Measurements from ENCODE around the gene ZBTB7C.

The ZBTB7C gene

DNA sequence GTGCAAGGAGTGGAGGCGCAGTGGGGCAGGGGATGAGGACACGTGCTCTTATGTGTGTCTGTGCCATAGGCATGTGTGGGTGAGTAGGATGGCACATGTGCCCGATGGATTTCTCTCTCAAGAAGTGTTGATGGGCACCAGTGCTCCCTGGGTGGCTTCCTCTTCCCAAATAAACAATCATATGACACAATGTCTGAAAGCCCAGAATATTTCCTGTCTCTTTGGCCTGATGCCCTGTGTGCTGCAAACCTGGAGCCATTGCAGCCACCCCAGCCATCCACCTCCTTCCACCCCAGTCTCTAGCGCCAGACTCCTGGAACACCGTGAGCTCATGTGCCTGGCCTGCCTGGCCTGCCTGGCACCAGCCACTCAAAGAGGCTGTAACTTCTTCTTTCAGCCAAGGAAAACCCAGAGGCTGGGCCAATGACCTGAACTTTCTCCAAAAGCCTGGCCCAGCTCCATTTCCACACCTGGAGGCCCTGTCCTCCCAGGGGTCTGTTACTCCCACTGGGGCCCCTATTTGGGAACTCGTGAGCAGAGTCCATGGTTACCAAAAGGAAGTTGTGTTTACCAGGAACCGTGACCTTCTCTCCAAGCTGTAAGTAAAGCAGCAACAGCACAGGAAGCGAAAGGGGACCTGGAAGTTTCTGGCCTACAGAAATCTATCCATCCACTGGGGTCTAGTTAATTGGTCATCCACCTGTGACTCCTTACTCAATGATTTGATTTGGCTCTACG, 9.5 kb upstream of the ZBTB7C start:
- DNase-seq (ENCODE audit: low read depth in 2 of 2): no peak

DNA sequence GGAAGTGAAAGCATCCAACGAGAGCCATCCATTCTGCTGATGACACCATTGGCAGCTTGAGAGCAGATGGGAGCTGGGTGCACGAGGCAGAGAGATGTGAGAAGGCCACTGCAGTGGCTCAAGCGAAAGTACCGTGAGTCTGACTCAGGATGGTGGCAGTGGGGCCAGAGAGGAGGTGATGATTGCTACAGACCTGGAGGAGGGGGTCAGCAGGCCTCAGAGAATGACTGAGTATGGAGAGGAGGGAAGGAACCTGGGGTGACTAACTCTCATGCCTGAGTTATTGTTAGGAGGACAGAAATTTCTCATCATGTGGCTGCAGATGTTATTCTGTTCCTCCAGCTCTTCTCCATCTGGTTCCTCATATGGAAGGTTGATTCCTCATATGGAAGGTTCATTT, 8.8 kb upstream of the ZBTB7C start:
- no peak for DNase-seq (ENCODE audit: low read depth in 2 of 2)

DNA sequence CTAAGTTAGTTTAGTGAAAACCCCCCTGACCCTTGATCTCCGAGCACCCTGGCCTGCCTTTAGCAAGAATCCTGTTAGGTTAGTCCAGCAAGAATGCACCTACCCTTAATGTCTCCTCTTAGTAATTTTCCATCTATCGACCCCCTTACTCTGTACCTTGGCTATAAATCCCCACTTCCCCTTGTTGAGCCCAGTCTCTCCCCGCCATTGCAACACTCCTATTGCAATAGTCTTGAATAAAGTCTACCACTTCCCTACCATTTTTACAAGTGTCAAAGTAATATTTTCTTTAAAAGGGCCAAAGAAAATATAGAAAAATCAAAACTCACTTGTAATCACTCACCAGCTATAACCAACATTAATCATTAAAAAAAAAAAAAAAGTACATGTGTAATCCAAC, 4.2 kb upstream of the ZBTB7C start:
- no peak for DNase-seq (ENCODE audit: low read depth in 2 of 2)

DNA sequence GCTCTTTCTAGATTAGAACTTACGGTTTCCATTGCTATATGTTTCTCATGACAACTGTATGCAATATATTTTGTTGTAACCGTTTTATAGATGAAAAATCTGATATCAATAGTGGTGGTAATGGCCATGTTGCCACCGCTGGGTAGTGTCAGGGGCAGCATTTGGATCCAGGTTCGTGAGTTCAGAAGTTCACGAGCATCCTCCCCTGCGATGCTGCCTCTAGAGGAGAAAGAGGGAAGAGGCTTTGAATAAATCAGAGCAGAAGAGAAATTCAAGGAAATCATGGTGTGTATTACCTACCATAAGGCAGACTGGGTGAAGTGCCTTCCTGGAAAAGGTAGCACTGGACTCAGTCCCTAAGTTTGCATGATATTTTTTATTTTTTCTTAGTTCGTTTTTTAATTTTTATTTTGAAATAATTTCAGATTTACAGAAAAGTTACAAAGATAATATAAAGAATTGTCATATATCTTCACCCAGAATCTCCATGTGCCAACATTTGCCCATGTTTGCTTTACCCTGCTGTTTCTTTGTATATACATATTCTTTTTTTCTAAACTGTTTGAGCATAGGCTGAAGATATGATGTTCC, 3.3 kb upstream of the ZBTB7C start:
- no peak for DNase-seq (ENCODE audit: low read depth in 2 of 2)

DNA sequence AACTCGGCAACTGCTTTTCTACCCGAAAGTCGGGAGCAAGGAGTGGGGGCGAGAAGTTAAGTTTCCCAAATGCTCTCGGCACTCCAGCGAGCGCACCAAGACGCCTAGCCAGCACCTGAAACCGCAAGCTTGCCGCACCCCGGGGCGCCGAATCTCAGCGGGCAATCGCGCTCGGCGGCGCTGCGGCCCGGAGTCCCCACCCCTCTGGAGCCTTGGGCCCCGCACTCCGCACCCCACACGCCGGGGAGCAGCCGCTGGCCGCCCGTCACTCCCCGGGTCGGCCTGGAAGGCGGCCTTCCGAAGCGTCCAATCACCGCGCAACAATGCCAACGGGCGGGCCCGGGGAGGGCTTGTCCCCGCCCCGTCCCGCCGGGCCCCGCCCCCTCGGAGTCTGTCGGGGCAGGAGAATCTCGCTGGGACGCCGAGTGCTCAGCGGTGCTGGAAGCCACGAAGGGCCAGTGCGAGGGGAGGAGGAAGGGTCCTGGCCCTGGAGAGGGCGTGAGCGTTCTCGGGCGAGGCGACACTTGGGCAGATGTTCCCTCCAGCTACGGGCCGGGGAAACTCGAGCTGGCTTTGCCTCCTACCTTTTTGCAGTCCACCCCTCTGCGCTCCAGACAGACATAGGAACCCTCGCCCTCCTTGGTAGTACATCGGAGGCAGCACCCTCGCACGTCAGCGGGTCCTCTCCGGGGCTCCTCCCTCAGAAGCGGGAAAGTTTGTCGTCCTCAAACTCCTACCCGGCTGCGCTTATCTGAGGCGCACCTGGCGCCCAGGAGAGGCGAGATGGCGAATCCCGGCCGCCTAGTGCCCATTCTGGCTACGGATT, 1.1 kb upstream of the ZBTB7C start:
- DNase-seq (ENCODE audit: low read depth in 2 of 2): peak; percentile 43 to 79

DNA sequence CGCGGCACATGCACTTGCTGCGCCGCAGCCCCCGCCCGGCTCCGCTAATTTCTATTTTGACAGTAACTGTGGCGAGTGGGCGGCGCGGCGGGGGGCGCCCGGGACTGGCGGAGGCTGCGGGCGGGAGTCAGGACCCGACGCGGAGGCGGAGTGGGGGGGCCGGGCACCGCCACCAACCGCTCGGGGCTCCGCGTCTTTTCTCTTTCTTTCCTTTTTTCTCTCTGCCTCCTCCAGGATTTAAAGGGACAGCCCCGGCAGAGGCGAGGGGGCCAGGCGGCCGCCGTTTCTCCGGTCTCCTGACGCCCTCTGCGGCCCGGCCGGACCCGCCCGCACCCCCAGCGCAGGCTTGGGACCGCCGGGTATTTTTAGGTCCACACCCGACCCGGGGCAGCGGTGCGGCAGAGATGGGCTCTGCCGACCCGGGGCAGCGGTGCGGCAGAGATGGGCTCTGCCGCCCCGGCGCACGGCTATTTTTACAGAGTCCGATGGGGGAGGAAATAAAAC, 460 bp upstream of the ZBTB7C start:
- DNase-seq (ENCODE audit: low read depth in 2 of 2): no peak

DNA sequence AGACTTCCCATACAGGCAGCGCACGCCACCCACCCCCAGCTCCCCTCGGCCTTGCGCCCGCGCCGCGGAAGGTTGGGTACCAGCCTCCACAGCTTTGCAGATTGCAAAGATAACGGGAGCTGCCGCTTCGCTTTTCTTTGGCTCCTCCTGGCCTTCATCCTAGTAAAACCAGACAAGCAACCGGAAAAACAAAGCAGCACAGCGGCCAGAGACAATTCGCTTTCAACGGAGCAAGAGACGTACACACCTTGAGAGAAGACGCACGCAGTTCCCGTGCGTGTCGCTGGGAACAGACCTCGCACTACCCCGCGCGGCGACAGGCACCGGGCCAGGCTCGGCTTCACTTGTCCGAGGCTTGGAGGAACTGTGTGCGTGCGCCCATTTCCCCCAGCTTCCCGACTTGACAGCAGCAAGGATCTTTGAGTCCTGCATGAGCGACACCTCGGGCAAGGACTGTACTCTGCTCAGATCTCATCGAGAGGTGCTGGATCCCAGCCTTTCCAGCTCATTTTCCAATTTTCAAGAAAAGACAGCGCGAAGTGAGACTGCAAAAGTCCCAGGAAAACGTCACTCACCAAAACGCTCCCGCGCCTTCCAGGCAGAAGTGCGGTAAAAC, 964 bp downstream of the ZBTB7C start:
- no peak for DNase-seq (ENCODE audit: low read depth in 2 of 2)

DNA sequence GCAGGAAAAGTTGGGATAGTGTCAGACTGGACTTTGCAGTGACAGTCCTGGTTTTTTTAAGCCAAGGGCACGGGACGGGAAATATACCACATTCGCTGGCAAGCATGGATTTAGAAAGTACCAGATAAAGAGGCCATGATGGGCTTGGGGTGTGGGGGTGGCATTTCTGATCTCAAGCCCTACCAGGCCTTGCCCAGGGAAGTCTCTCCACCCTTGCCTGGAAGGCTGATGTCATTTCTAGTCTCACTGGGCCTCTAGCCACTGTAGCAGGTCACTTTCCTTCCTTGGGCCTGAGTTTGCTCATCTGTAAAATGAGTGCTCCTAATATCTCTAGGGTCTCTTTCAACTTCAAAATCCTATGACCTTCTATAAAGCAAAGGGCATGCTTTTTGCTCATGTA, 1.8 kb downstream of the ZBTB7C start:
- DNase-seq (ENCODE audit: low read depth in 2 of 2): no peak

DNA sequence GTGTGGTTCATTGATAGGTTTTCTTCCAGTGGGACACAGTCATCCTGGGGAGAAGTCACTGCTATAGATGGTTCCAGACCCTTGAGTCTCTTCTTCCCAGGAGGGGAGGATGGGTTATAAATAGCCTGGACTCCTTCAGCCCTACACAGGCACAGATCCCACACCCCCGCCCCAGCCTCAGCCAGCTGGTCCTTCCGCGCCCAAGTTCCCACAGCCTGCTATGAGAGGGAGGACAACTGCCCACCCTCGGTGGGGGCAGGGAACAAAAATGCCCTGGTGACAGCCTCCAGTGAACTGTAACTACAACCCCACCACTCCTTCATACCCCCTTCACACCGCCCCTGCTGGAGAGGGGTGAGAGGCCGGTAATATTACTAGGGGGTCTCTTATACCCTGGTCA, 3.2 kb downstream of the ZBTB7C start:
- DNase-seq (ENCODE audit: low read depth in 2 of 2): no peak

DNA sequence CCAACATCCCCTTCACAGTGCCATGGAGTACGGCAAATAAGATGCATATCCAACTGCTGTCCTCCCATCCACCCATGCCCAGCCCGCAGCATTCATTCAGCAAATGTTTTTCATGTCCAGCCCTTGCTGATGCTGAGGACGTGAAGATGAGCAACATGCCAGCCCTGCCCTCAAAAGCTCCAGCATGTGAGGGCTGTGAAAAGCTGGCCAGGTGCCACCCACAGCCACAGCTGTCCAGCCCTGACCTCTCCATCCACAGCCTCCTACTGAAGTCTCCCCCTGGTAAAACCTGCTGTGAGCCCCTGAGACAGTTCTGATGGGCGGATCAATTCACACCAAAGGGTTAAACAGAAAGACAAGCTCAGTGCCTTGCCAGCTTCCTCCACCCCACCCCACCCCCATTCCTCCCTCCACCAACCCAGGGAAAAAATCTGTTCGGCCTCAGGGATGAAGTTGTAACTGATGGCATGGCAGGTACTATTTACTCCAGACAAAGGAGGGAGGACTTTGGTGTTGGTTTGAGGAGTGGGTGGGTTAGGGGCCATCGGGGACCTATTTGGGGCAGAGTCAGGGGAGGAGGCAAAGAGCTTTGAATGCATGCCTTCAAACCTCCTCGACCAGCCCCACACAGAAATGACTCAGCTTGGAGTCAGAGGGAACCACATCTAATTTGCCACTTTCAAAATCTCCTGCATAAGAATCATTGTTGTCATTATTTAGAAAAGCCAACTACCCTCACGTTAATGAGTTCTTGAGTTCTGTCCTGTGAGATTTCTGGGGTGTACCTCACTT, 4.3 kb downstream of the ZBTB7C start:
- no peak for DNase-seq (ENCODE audit: low read depth in 2 of 2)

DNA sequence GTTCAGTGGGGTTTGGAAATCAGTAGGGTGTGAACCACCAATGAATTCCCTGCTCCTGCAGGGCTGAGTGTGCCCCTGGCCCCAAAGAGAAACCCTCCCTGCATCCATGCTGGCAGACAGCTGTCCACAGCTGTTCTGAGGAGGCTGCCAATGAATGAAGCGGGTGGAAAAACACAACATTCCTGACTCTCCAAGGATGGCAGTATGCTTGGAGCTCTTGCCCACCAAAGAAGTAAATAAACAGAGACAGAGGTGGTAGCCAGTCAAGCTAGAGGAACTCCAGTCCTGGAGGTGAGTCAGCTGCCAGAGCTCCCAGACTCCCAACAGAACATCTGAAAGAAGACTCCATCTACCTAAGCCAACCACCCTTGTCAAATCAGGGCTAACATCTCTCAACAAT, 6.2 kb downstream of the ZBTB7C start:
- DNase-seq (ENCODE audit: low read depth in 2 of 2): no peak

DNA sequence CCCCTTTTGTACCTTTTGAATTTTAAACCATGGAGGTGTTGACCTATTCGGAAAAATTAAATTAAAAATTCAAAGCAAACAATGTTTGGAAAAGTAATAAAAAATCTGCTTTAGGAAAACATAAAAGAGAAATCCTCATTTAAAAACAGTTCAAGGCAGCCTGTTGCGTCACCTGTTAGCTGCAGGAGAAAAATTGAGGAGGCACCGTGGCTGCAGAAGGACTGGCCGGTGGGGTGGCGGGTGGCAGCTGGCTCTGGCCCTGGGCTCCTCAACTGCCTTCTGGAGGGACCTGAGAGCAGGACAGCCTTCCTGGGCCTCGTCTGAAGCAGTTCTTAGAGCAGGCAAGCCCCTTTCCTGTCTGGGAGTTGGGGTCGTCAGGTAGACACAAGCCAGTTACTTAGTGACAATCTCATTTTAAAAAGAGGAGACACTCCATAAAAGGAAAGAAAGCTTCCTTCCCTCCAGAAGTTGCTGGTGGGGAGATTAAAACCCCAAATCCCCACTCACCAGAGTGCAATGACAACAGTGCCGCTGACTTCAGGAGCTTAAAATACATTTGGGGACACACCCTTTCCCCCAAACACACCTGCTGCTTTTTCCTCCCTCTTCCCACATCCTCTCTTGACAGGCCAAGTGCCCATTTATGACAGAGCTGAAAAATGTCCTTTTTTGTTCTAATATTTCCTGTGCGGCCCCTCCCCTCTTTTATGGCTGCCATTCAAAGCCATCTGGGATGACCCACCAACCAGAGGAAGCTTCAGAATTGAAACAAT, 9.7 kb downstream of the ZBTB7C start:
- no peak for DNase-seq (ENCODE audit: low read depth in 2 of 2)

DNA sequence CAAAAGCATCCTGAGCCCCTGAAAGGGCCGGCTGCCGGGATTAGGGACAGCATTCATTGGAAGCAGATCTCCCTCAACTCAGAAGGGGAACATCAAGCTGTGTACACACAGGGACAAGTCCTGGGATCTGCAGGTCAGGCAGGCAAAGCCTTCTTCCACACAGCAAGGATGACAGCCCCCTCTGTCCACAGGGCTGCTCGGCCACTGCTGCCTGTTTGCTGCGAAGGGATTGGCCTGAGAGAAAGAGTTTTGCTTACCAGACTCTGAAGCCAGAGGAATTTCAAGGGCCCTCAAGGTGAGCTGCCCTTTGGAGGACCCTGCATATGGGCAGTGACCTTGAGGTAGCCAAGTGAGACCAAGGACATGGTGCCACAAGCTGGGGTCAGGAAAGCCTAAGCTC, 11.1 kb downstream of the ZBTB7C start:
- no peak for DNase-seq (ENCODE audit: low read depth in 2 of 2)

DNA sequence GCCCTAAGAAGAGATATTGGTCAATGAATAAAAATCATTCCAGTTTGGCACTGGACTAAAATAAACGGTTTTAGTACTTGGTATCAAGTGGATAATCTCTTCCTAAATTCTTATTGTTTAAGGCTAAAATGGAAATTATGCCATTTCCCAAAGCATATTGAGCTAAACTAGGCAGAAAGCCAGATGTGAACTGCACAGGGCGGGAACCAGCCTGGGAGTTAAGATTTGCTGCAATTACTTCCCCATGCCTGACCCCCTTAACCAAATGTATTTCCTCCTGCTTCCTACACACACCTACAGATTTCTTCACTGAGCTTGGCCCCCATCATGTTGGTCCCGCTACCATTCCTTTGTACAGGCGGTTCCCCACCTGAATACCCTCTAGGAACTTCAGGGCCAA, 12.2 kb downstream of the ZBTB7C start:
- DNase-seq (ENCODE audit: low read depth in 2 of 2): no peak

DNA sequence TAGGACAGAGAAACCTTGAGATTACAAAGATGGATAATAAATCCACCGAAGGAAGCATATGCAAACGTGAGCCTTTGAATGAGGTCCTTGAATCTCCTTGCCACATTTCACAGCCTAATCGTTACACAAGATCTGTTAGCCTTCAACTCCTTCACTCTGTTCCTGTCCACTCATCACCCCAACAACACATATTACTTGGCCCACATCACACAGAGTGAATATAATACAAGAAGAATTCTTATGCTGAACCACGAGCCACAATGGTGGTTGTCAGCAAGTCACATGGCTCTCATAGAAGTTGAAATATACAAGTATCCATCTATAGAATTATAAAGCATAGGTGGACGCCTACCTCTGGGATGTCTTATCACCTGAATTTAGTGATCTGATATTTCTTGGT, 12.6 kb downstream of the ZBTB7C start:
- DNase-seq (ENCODE audit: low read depth in 2 of 2): no peak

DNA sequence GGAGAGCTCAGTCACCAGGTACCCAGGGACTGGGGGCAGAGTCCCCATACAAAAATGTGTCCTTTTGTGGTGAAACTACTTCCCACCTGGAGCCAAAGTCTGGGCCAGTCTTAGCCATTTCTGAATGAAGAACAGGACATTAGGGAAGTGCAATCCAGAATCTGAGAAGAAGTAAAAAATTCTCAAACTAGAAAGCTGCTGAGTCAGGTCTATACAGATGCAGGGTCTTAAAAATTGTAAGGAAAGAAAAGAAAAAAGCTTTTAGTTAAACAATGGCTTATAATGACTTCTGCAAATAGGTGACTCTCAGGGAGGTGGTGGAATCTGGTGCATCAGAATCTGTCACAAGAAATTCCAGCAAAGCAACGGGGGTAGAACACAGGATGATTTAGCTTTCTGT, 13.5 kb downstream of the ZBTB7C start:
- DNase-seq (ENCODE audit: low read depth in 2 of 2): no peak

DNA sequence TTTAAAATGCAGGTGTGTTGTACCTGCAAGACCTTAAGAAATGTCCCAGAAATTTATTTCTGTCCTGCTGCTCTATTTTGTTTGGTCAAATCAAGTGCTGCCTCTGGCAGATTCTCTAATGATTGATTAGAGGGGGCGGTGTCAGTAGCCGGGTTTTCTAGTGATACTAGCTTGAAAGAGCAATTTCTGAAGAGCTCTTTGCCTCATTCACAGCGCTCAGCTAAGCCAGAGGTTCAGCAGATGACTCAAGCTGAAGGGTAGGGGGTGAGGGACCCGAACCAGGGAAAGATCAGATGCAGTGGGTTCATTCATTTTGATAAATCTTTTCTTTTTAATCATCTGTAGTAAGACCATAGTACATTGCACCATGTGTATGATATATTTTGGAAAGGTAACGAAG, 15.0 kb downstream of the ZBTB7C start:
- DNase-seq (ENCODE audit: low read depth in 2 of 2): no peak

DNA sequence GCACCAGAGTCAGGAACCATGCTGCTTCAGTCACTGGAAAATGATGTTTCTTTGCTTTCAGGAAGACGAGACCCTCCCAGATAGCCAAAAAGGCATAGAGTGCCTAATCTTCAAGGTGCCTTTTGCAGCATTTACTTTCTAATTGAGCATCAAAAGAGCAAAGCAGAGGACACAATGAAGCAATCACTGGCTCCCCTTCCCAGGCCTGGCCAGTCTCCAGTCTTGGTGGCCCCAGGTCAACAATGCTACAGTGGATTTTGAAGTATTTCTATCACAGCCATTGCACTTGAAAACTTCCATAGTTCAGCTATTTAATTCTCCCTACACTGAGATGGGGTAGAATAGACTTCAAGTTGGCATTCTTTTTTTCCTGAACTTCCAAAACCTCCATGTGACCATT, 15.4 kb downstream of the ZBTB7C start:
- no peak for DNase-seq (ENCODE audit: low read depth in 2 of 2)

DNA sequence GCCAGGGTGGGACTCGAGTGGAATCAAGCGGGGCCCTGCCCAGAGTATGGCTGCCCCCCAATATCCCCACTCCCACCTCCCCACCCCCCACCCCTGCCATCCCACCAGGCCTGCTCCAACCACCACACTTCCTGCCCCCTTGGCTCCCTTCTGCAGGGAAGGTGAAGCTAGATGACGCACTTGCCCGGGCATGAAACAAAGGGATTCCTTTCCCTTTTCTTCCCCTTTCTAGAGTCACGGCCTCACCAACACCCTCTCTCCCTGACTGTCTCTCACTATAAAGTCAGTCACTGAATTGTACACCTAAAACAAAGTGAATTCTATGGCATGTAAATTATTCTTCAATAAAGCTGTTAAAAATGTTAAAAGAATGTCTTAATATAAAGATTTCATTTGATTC, 16.0 kb downstream of the ZBTB7C start:
- no peak for DNase-seq (ENCODE audit: low read depth in 2 of 2)

DNA sequence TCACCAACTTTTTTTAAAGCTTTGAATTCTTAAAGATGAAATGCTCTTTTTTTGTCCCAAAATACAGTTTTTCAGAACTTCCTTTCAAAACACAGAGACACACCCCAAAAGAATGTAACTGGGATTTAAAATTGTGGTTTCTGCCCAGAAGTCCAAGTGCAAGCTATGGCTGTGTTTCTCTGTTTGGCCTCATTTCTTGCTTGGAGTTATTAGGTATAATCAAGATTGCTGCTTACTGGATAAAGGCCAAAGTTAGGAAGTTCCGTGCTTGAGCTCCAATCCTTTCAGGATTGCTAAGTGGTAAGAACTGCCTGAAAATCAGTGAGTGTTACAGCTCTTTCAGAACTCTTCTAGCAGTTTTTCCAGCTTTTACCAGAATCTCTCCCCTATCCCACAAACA, 16.9 kb downstream of the ZBTB7C start:
- DNase-seq (ENCODE audit: low read depth in 2 of 2): no peak

DNA sequence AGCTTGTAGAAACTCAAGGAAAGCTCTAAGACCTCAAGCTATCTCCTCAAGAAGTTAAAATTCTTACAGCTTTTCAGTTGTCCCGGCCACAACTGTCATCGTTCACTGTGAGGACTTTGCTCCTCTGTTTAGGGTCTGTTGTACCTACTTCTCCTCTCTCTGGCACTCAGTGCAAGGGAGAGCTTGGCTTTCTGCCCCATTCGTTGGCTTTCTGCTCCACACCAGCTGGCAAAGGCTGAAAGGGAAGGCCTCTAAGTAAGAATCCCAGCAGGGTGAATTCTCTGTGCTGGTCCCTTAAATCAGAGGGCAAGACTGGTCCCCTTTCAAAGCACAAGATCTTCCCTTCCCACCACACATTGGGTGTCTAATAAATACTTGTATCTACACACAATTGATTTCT, 17.3 kb downstream of the ZBTB7C start:
- DNase-seq (ENCODE audit: low read depth in 2 of 2): no peak

Data from stimulated activated CD4-positive, alpha-beta T cell treated with anti-CD3 and anti-CD28 coated beads, Interleukin-12 subunit alpha, Interleukin-12 subunit beta, amount 100 ng/mL, for 24 hours (primary cell).